H1 (cell line): Measurements from ENCODE around the gene MMP3.

Experiments
- ATF3 ChIP-seq: IDR thresholded peaks from 2 replicates; pipeline ENCODE4 v1.6.1; 2011; ENCODE audit warnings: low read depth, mild to moderate bottlenecking, low read length; ENCODE audit not compliant: insufficient read depth
- CEBPB ChIP-seq: IDR thresholded peaks from 2 replicates; pipeline ENCODE4 v1.6.1; 2012; ENCODE audit warnings: low read depth, low read length
- CHD1 ChIP-seq: IDR thresholded peaks from 2 replicates; pipeline ENCODE4 v1.6.1; 2012; ENCODE audit warnings: low read depth, low read length, improper control_type of control experiment
- EP300 ChIP-seq, 2 experiments: IDR thresholded peaks; 1 replicate in 1 of 2; 2 replicates in 1 of 2; pipeline ENCODE4 v1.6.1; 2011 to 2012; ENCODE audit warnings: low read depth in 2 of 2, low read length in 2 of 2, mild to moderate bottlenecking in 2 of 2, borderline replicate concordance in 1 of 2, inconsistent platforms in 1 of 2, moderate library complexity in 1 of 2
- EZH2 ChIP-seq: fragments of 200-600 bp; sonication (generic); IDR thresholded peaks from 2 replicates; pipeline ENCODE4 v1.7.1; 2012; ENCODE audit warnings: low read depth, mild to moderate bottlenecking, moderate library complexity, low read length, inconsistent platforms; ENCODE audit not compliant: severe bottlenecking
- NANOG ChIP-seq: IDR thresholded peaks from 2 replicates; pipeline ENCODE4 v1.6.1; 2011; ENCODE audit warnings: low read length, low read depth, mild to moderate bottlenecking, inconsistent platforms; ENCODE audit not compliant: insufficient read depth, poor library complexity, severe bottlenecking
- POLR2A ChIP-seq, 2 experiments: IDR thresholded peaks; 1 replicate in 1 of 2; 2 replicates in 1 of 2; pipeline ENCODE4 v1.6.1; 2011; ENCODE audit warnings: low read depth in 2 of 2, low read length in 2 of 2, mild to moderate bottlenecking in 2 of 2; ENCODE audit errors: control extremely low read depth in 1 of 2
- POLR2AphosphoS5 ChIP-seq: IDR thresholded peaks from 2 replicates; pipeline ENCODE4 v1.6.1; 2011; ENCODE audit warnings: low read depth, low read length
- RAD21 ChIP-seq, 2 experiments: IDR thresholded peaks in 1 of 2; conservative IDR thresholded peaks in 1 of 2; 2 replicates each; pipeline ENCODE4 v1.6.1; 2011; ENCODE audit warnings: low read depth in 2 of 2, low read length in 2 of 2, improper control_type of control experiment in 1 of 2, inconsistent platforms in 1 of 2, mild to moderate bottlenecking in 1 of 2, moderate library complexity in 1 of 2
- TF ChIP-seq, protein P1 (sequence below): fragments of 300-600 bp; sonication (generic); IDR thresholded peaks from 2 replicates; pipeline ENCODE4 v1.7.1; 2012; ENCODE audit warnings: low read length, moderate library complexity, mild to moderate bottlenecking, inconsistent platforms; ENCODE audit not compliant: insufficient replicate concordance
- TF ChIP-seq, protein P2 (sequence below), 3 experiments: IDR thresholded peaks; 1 replicate in 2 of 3; 2 replicates in 1 of 3; pipeline versions ENCODE4 v1.5.1 to v1.6.1; 2011; ENCODE audit warnings: low read length in 3 of 3, mild to moderate bottlenecking in 3 of 3, inconsistent platforms in 2 of 3, low read depth in 1 of 3, moderate library complexity in 1 of 3; ENCODE audit not compliant: insufficient read depth in 1 of 3; ENCODE audit errors: control extremely low read depth in 1 of 3

- TF ChIP-seq CHD1 (no peak), POLR2AphosphoS5 (no peak), CEBPB (no peak), RAD21 (IDR thresholded peaks at IDR 0.05 in 1 of 2, conservative IDR thresholded peaks at IDR 0.05 in 1 of 2; ENCODE audit: low read depth in 2 of 2, low read length in 2 of 2) (no peak), NANOG (no peak), POLR2A (IDR thresholded peaks at IDR 0.05; ENCODE audit: control extremely low read depth in 1 of 2, low read depth in 2 of 2, low read length in 2 of 2) (no peak), EZH2 (no peak), EP300 (IDR thresholded peaks at IDR 0.05; ENCODE audit: borderline replicate concordance in 1 of 2, low read depth in 2 of 2, low read length in 2 of 2) (no peak), ATF3 (no peak)
- TF ChIP-seq, protein P1, sequence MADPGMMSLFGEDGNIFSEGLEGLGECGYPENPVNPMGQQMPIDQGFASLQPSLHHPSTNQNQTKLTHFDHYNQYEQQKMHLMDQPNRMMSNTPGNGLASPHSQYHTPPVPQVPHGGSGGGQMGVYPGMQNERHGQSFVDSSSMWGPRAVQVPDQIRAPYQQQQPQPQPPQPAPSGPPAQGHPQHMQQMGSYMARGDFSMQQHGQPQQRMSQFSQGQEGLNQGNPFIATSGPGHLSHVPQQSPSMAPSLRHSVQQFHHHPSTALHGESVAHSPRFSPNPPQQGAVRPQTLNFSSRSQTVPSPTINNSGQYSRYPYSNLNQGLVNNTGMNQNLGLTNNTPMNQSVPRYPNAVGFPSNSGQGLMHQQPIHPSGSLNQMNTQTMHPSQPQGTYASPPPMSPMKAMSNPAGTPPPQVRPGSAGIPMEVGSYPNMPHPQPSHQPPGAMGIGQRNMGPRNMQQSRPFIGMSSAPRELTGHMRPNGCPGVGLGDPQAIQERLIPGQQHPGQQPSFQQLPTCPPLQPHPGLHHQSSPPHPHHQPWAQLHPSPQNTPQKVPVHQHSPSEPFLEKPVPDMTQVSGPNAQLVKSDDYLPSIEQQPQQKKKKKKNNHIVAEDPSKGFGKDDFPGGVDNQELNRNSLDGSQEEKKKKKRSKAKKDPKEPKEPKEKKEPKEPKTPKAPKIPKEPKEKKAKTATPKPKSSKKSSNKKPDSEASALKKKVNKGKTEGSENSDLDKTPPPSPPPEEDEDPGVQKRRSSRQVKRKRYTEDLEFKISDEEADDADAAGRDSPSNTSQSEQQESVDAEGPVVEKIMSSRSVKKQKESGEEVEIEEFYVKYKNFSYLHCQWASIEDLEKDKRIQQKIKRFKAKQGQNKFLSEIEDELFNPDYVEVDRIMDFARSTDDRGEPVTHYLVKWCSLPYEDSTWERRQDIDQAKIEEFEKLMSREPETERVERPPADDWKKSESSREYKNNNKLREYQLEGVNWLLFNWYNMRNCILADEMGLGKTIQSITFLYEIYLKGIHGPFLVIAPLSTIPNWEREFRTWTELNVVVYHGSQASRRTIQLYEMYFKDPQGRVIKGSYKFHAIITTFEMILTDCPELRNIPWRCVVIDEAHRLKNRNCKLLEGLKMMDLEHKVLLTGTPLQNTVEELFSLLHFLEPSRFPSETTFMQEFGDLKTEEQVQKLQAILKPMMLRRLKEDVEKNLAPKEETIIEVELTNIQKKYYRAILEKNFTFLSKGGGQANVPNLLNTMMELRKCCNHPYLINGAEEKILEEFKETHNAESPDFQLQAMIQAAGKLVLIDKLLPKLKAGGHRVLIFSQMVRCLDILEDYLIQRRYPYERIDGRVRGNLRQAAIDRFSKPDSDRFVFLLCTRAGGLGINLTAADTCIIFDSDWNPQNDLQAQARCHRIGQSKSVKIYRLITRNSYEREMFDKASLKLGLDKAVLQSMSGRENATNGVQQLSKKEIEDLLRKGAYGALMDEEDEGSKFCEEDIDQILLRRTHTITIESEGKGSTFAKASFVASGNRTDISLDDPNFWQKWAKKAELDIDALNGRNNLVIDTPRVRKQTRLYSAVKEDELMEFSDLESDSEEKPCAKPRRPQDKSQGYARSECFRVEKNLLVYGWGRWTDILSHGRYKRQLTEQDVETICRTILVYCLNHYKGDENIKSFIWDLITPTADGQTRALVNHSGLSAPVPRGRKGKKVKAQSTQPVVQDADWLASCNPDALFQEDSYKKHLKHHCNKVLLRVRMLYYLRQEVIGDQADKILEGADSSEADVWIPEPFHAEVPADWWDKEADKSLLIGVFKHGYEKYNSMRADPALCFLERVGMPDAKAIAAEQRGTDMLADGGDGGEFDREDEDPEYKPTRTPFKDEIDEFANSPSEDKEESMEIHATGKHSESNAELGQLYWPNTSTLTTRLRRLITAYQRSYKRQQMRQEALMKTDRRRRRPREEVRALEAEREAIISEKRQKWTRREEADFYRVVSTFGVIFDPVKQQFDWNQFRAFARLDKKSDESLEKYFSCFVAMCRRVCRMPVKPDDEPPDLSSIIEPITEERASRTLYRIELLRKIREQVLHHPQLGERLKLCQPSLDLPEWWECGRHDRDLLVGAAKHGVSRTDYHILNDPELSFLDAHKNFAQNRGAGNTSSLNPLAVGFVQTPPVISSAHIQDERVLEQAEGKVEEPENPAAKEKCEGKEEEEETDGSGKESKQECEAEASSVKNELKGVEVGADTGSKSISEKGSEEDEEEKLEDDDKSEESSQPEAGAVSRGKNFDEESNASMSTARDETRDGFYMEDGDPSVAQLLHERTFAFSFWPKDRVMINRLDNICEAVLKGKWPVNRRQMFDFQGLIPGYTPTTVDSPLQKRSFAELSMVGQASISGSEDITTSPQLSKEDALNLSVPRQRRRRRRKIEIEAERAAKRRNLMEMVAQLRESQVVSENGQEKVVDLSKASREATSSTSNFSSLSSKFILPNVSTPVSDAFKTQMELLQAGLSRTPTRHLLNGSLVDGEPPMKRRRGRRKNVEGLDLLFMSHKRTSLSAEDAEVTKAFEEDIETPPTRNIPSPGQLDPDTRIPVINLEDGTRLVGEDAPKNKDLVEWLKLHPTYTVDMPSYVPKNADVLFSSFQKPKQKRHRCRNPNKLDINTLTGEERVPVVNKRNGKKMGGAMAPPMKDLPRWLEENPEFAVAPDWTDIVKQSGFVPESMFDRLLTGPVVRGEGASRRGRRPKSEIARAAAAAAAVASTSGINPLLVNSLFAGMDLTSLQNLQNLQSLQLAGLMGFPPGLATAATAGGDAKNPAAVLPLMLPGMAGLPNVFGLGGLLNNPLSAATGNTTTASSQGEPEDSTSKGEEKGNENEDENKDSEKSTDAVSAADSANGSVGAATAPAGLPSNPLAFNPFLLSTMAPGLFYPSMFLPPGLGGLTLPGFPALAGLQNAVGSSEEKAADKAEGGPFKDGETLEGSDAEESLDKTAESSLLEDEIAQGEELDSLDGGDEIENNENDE: no peak
- TF ChIP-seq, protein P2, sequence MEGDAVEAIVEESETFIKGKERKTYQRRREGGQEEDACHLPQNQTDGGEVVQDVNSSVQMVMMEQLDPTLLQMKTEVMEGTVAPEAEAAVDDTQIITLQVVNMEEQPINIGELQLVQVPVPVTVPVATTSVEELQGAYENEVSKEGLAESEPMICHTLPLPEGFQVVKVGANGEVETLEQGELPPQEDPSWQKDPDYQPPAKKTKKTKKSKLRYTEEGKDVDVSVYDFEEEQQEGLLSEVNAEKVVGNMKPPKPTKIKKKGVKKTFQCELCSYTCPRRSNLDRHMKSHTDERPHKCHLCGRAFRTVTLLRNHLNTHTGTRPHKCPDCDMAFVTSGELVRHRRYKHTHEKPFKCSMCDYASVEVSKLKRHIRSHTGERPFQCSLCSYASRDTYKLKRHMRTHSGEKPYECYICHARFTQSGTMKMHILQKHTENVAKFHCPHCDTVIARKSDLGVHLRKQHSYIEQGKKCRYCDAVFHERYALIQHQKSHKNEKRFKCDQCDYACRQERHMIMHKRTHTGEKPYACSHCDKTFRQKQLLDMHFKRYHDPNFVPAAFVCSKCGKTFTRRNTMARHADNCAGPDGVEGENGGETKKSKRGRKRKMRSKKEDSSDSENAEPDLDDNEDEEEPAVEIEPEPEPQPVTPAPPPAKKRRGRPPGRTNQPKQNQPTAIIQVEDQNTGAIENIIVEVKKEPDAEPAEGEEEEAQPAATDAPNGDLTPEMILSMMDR (IDR thresholded peaks at IDR 0.05; ENCODE audit: control extremely low read depth in 1 of 3, insufficient read depth in 1 of 3, low read depth in 1 of 3, low read length in 3 of 3): no peak
Measured at GRCh38 chr11:102813484-102813883, 29.9 kb downstream of the MMP3 start.
